HEK293 (cell line): ENCODE measurements around the gene MYO7A.

Experiments
- CTCF ChIP-seq: fragments of 450-650 bp; formaldehyde crosslinking; IDR thresholded peaks from 2 replicates; pipeline ENCODE4 v1.5.1; 2016; ENCODE audit warnings: missing biosample characterization, missing genetic modification characterization
- HOXA7 ChIP-seq: sonication (generic); formaldehyde crosslinking; IDR thresholded peaks from 2 replicates; pipeline ENCODE4 v1.8.1; 2022; ENCODE audit warnings: missing genetic modification reagents, borderline replicate concordance
- KLF16 ChIP-seq: fragments of 450-650 bp; formaldehyde crosslinking; IDR thresholded peaks from 2 replicates; pipeline ENCODE4 v1.5.1; 2017; ENCODE audit warnings: missing biosample characterization, missing genetic modification characterization
- ZBTB1 ChIP-seq: fragments of 450-650 bp; formaldehyde crosslinking; IDR thresholded peaks from 2 replicates; pipeline ENCODE4 v1.5.1; 2016; ENCODE audit warnings: missing biosample characterization, missing genetic modification characterization
- ZNF10 ChIP-seq: fragments of 450-650 bp; formaldehyde crosslinking; IDR thresholded peaks from 2 replicates; pipeline ENCODE4 v1.5.1; 2017; ENCODE audit warnings: missing biosample characterization, missing genetic modification characterization
- ZNF24 ChIP-seq: fragments of 450-650 bp; formaldehyde crosslinking; IDR thresholded peaks from 2 replicates; pipeline ENCODE4 v1.5.1; 2016; ENCODE audit warnings: missing biosample characterization, missing genetic modification characterization
- ZNF311 ChIP-seq: fragments of 450-650 bp; formaldehyde crosslinking; IDR thresholded peaks from 2 replicates; pipeline ENCODE4 v1.5.1; 2017; ENCODE audit warnings: missing biosample characterization, missing genetic modification characterization, borderline replicate concordance
- TF ChIP-seq, protein P1 (sequence below): IDR thresholded peaks from 2 replicates; pipeline ENCODE4 v1.6.1; 2011; ENCODE audit warnings: mild to moderate bottlenecking, low read depth, low read length, borderline replicate concordance
- TF ChIP-seq, protein P2 (sequence below): fragments of 450-650 bp; formaldehyde crosslinking; IDR thresholded peaks from 2 replicates; pipeline ENCODE4 v1.5.1; 2016; ENCODE audit warnings: missing biosample characterization, missing genetic modification characterization

DNA sequence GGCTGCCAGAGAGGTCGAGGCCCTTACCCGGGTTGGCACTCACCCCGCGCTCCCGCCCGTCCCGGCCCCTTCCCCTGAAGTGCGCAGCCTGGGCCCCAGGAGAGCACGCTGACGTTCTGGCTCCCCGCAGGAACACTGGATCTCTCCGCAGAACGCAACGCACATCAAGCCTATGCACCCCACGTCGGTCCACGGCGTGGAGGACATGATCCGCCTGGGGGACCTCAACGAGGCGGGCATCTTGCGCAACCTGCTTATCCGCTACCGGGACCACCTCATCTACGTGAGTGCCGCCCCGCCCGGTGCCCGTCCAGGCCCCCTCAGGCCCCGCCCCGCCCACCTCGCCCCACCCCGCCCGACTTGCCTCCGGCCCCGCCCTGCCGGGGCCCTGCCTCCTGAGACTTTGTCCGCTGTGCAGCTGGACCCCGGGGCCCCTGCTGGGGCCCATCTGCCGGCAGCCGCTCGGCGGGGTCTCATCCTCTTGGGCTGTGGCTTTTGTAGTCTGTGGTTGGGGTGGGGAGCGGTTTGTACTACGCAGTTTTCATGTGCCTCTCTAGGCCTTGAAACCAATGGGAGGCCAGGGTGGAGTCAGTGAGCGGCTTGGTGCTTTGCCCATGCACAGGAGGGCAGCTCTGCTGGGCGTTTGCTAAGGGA lies 19.7 kb downstream of the MYO7A start:
- TF ChIP-seq ZBTB1 = no peak
- TF ChIP-seq ZNF10 (tag by site-specific recombination) = no peak
- TF ChIP-seq ZNF24 (tag by site-specific recombination) = no peak
- TF ChIP-seq CTCF (tag by site-specific recombination) = no peak
- no peak for TF ChIP-seq HOXA7 (CRISPR knock-in tag)
- TF ChIP-seq, protein P1, sequence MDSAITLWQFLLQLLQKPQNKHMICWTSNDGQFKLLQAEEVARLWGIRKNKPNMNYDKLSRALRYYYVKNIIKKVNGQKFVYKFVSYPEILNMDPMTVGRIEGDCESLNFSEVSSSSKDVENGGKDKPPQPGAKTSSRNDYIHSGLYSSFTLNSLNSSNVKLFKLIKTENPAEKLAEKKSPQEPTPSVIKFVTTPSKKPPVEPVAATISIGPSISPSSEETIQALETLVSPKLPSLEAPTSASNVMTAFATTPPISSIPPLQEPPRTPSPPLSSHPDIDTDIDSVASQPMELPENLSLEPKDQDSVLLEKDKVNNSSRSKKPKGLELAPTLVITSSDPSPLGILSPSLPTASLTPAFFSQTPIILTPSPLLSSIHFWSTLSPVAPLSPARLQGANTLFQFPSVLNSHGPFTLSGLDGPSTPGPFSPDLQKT = no peak
- TF ChIP-seq ZNF311 (tag by site-specific recombination) = no peak
- TF ChIP-seq, protein P2, sequence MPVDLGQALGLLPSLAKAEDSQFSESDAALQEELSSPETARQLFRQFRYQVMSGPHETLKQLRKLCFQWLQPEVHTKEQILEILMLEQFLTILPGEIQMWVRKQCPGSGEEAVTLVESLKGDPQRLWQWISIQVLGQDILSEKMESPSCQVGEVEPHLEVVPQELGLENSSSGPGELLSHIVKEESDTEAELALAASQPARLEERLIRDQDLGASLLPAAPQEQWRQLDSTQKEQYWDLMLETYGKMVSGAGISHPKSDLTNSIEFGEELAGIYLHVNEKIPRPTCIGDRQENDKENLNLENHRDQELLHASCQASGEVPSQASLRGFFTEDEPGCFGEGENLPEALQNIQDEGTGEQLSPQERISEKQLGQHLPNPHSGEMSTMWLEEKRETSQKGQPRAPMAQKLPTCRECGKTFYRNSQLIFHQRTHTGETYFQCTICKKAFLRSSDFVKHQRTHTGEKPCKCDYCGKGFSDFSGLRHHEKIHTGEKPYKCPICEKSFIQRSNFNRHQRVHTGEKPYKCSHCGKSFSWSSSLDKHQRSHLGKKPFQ (tag by site-specific recombination) = no peak
- TF ChIP-seq KLF16 (tag by site-specific recombination) = no peak
